GM21423 (cell line): ENCODE measurements around the gene PIGZ.

Experiments
- ATAC-seq: cut with Tn5 transposase; IDR thresholded peaks from one replicate; pipeline ENCODE4 v1.9.1; 2021; ENCODE audit warnings: mild to moderate bottlenecking, moderate library complexity; ENCODE audit not compliant: unreplicated experiment

Gene PIGZ

DNA sequence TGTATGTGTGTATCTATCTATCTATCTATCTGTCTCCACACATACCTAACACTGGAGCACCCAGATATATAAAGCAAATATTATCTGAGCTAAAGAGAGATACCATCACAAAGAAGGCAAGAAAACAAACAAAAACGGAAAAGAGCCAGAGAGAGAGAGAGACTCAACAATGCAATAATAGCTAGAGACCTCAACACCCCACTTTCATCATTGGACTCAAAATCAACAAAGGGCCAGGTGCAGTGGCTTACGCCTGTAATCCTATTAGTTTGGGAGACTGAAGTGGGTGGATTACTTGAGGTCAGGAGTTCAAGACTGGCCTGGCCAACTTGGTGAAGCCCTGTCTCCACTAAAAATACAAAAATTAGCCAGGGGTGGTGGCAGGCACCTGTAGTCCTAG is 49.7 kb downstream of the PIGZ start:
- no peak for ATAC-seq

DNA sequence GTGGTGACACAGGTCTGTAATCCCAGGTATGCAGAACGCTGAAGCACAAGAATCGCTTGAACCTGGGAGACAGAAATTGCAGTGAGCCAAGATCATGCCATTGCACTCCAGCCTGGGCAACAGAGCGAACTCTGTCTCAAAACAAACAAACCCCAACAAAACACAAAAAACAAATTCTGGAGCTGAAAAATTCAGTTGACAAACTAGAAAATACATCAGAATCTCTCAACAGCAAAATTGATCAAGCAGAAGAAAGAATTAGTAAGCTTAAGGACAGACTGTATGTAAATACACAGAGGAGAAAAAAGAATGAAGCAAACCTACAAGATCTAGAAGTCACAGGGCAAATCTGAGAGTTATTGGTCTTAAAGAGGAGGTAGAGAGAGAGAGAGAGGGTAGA is 51.6 kb downstream of the PIGZ start:
- ATAC-seq = no peak

DNA sequence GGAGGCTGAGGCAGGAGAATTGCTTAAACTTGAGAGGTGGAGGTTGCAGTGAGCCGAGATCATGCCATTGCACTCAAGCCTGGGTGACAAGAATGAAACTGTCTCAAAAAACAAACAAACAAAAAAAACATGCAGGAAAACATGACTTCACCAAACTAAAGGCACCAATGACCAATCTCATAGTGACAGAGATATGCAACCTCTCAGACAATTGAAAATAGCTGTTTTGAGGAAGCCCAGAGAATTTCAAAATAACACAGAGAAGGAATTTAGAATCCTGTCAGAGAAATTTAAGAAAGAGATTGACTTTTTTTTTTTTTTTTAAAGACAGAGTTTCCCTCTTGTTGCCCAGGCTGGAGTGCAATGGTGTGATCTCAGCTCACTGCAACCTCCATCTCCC is 52.4 kb downstream of the PIGZ start:
- ATAC-seq = no peak

DNA sequence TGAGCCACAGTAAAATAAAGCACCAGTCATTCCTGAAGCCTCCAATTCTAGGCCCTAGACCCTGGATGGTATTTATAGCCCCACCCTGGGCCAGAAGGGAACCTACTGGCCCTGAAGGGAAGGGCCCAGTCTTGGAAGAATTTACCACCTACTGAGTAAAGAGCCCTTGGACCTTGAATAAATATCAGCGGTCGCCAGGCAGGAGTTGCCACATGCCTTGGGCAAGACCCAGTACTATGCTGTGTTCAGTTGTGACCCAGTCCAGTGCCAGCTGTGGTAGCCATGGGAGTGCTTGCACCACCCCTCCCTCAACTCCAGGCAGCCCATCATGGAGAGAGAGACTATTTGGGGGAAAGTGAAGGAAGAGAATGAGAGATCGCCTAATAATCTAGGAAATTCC is 53.3 kb downstream of the PIGZ start:
- no peak for ATAC-seq

DNA sequence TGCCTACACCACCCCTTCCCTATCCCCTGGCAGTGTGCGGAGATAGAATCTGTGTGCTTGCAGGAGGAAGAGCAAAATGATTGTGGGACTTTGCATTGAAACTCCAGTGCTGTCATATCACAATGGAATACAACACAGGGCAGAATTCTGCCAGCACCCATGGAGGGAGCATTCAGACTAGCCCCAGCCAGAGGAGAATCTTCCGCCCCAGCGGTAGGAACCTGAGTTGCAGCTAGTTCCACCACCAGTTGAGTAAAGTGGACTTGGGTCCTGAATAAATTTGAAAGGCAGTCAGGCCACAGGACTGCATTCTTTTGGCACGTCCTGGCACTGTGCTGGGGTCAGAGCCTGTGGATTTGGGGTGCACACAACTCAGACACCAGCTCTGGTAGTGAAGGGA is 53.8 kb downstream of the PIGZ start:
- ATAC-seq = no peak

DNA sequence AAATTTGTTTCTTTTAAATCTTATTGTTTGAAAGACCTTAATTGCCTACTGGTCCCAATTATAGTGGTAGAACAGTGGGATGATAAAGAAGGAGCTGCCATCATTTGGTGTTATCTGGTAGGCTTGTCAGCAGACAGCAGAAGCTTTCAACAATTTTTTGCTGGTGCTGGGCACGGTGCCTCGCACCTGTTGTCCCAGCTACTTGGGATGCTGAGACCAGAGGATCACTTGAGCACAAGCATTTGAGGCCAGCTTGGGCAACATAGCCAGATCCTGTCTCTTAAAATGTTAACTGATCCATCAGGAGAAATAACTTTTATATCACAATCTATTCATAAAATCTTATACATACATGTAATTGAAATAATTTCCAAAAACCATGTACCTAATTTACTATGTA is 64.9 kb downstream of the PIGZ start:
- ATAC-seq = no peak

DNA sequence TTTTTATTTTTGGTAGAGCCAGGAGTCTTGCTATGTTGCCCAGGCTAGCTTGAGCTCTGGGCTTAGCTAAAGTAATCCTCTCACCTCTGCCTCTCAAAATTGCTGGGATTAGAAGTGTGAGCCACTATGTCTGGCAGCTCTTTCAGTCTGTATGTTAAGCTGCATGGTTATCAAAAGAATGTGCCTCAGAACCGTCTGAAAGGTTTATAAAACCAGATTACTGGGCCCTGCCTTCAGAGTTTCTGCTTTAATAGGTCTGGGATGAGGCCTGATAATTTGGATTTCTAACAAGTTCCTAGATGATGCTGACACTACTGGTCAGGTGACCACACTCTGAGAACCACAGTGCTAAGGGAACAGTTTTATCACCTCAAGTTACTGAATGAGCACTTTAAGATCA is 66.3 kb downstream of the PIGZ start:
- ATAC-seq = no peak

DNA sequence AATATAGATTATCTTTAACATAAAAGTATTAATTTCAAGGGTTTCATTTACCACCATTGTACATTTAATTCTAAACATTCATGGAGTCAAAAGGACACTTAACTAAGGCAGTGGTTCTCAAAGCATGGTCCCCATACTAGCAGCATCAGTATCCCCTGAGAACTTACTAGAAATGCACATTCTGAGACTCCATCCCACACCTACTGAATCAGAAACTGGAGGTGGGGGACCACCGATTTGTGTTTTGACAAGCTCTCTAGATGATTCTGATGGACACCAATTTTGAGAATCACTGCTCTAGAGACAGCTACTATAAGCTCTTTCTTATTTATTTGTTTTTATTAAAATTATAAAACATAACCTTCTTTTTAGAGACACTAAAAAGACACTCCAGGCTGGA is 66.9 kb downstream of the PIGZ start:
- ATAC-seq = no peak
